SK-N-SH (cell line): ENCODE measurements around the gene PER1.

Source experiments
- EP300 ChIP-seq, 2 experiments: IDR thresholded peaks; 2 replicates each; pipeline versions ENCODE4 v1.4.0 to v1.6.1; 2012; ENCODE audit warnings: borderline replicate concordance in 1 of 2, low read depth in 1 of 2, low read length in 1 of 2
- JUND ChIP-seq: IDR thresholded peaks from 2 replicates; pipeline ENCODE4 v1.4.0; 2012
- PBX3 ChIP-seq: IDR thresholded peaks from 2 replicates; pipeline ENCODE4; 2012
- POLR2AphosphoS5 ChIP-seq: IDR thresholded peaks from 2 replicates; pipeline ENCODE4 v1.6.1; 2012; ENCODE audit warnings: low read depth, low read length
- REST ChIP-seq: IDR thresholded peaks from 2 replicates; pipeline ENCODE4 v1.6.1; 2012; ENCODE audit warnings: mild to moderate bottlenecking, low read depth, low read length, moderate library complexity
- TAF1 ChIP-seq: IDR thresholded peaks from 2 replicates; pipeline ENCODE4 v1.6.1; 2012; ENCODE audit warnings: low read depth, mild to moderate bottlenecking, low read length, moderate library complexity, borderline replicate concordance
- TF ChIP-seq, protein P1 (sequence below): fragments of 200-600 bp; sonication (generic); IDR thresholded peaks from 2 replicates; pipeline ENCODE4 v1.6.1; 2017; ENCODE audit warnings: antibody characterized with exemption, mild to moderate bottlenecking, moderate library complexity

DNA sequence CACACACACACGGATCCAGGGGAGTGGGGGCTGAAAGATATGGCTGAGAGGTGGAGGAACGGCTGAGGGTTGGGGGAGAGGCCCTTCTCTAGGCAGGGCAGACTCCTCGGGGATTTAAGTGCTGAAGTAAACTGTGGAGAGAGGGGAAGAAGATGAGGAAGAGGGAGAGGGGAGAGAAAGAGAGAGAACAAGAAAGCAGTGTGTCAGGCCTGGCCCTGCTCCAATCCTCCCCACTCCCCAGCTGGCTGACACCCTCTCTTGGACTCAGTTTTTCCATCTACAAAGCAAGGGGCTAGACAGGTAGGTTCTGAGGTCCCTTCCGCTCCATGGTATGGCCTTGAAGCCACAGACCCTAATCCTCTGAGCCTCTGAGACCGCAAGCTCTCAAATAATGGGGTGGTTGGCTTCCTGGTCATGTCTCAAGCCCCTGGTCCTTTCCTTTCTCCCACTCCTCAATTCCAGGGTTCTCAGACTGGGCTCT, 8.6 kb upstream of the PER1 start:
- TF ChIP-seq, protein P1, sequence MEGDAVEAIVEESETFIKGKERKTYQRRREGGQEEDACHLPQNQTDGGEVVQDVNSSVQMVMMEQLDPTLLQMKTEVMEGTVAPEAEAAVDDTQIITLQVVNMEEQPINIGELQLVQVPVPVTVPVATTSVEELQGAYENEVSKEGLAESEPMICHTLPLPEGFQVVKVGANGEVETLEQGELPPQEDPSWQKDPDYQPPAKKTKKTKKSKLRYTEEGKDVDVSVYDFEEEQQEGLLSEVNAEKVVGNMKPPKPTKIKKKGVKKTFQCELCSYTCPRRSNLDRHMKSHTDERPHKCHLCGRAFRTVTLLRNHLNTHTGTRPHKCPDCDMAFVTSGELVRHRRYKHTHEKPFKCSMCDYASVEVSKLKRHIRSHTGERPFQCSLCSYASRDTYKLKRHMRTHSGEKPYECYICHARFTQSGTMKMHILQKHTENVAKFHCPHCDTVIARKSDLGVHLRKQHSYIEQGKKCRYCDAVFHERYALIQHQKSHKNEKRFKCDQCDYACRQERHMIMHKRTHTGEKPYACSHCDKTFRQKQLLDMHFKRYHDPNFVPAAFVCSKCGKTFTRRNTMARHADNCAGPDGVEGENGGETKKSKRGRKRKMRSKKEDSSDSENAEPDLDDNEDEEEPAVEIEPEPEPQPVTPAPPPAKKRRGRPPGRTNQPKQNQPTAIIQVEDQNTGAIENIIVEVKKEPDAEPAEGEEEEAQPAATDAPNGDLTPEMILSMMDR = no peak
- TF ChIP-seq TAF1 = no peak
- no peak for TF ChIP-seq PBX3
- no peak for TF ChIP-seq EP300 (IDR thresholded peaks at IDR 0.05; ENCODE audit: borderline replicate concordance in 1 of 2, low read depth in 1 of 2, low read length in 1 of 2)
- no peak for TF ChIP-seq JUND
- TF ChIP-seq POLR2AphosphoS5 = no peak
- no peak for TF ChIP-seq REST
